Panc1 (cell line): ENCODE measurements around the gene AGT. TPM values are rescaled to one million over a fixed set of nuclear protein-coding genes. Genes with fewer than 3 reads are reported as not detected.

ENCODE experiments used
- ATAC-seq: fragments of 200-7000 bp; cut with Tn5 transposase; 2 replicates; pipeline ENCODE4 v1.9.1; 2020; ENCODE audit warnings: mild to moderate bottlenecking, moderate library complexity
- BruUV-seq: library from RNA; stranded (reverse); fragments of 400-500 nt; replicated peaks from 2 replicates; lab custom pipeline; 2021; lab: Mats Ljungman, UMichigan
- CTCF ChIA-PET: fragments of 300-600 bp; sonication (Branson Sonifier 250); formaldehyde crosslinking; loops from one replicate; lab custom pipeline; 2022; ENCODE audit warnings: antibody characterized with exemption; lab: Charles Lee
- POLR2A ChIA-PET: fragments of 300-600 bp; sonication (Branson Sonifier 250); formaldehyde crosslinking; loops from one replicate; lab custom pipeline; 2022; ENCODE audit warnings: antibody characterized with exemption; lab: Charles Lee
- DNase-seq: peaks from one replicate; pipeline ENCODE4 v3.0.0-alpha.2; 2010; ENCODE audit warnings: low read depth, low spot score
- H3K27ac ChIP-seq: 2 replicates; pipeline ENCODE4 v1.5.1; 2011; ENCODE audit warnings: mild to moderate bottlenecking, low read length, inconsistent platforms
- H3K27me3 ChIP-seq: fragments of 200-500 bp; sonication (Bioruptor generic); 2 replicates; pipeline ENCODE4 v1.6.0; 2014; ENCODE audit warnings: low read length, inconsistent platforms; ENCODE audit not compliant: control insufficient read depth, insufficient read depth
- H3K36me3 ChIP-seq: fragments of 200-500 bp; sonication (Bioruptor generic); 2 replicates; pipeline ENCODE4 v1.5.1; 2014; ENCODE audit warnings: inconsistent platforms, mild to moderate bottlenecking, low read length, moderate library complexity; ENCODE audit not compliant: control insufficient read depth, insufficient read depth
- H3K4me1 ChIP-seq: 2 replicates; pipeline ENCODE4 v1.5.1; 2011; ENCODE audit warnings: inconsistent platforms, mild to moderate bottlenecking, low read length, moderate library complexity; ENCODE audit not compliant: control insufficient read depth, insufficient read depth
- H3K4me3 ChIP-seq, 2 experiments: 2 replicates each; pipeline ENCODE4 v1.5.1; 2011 to 2012; ENCODE audit warnings: low read depth in 2 of 2, low read length in 2 of 2, mild to moderate bottlenecking in 2 of 2, inconsistent platforms in 1 of 2, moderate library complexity in 1 of 2
- H3K9me3 ChIP-seq: fragments of 200-500 bp; sonication (Bioruptor generic); 2 replicates; pipeline ENCODE4 v1.5.1; 2014; ENCODE audit warnings: low read depth, mild to moderate bottlenecking, inconsistent platforms, low read length, moderate library complexity; ENCODE audit not compliant: control insufficient read depth, insufficient read depth
- POLR2AphosphoS5 ChIP-seq: IDR thresholded peaks from 2 replicates; pipeline ENCODE4 v1.6.1; 2012; ENCODE audit warnings: mild to moderate bottlenecking, low read depth, low read length, moderate library complexity
- REST ChIP-seq, 2 experiments: IDR thresholded peaks; 2 replicates each; pipeline ENCODE4 v1.6.1; 2011 to 2012; ENCODE audit warnings: low read depth in 2 of 2, control low read depth in 1 of 2, low read length in 1 of 2, mild to moderate bottlenecking in 1 of 2, moderate library complexity in 1 of 2; ENCODE audit not compliant: insufficient read depth in 1 of 2
- SIN3A ChIP-seq: IDR thresholded peaks from 2 replicates; pipeline ENCODE4 v1.6.1; 2012; ENCODE audit warnings: low read depth, mild to moderate bottlenecking, low read length, moderate library complexity, borderline replicate concordance; ENCODE audit not compliant: insufficient read depth
- TCF7L2 ChIP-seq: IDR thresholded peaks from 2 replicates; pipeline ENCODE4 v1.6.1; 2011; ENCODE audit warnings: mild to moderate bottlenecking, low read depth, low read length, inconsistent platforms
- in situ Hi-C: cut with HindIII; loops from 2 replicates; pipeline ENCODE4 v1.10.0; 2016; ENCODE audit warnings: low sequenced_read_pairs, low pct_unique_long_range_greater_than_20kb
- intact Hi-C: fragments of 100-400 bp; cut with micrococcal nuclease; formaldehyde crosslinking; loops from one replicate; pipeline ENCODE4 v1.10.0; 2022; ENCODE audit not compliant: unreplicated experiment
- total RNA-seq: library from RNA; stranded (reverse); gene quantifications from one replicate; pipeline ENCODE4 v1.2.1, GENCODE V29; 2021; ENCODE audit not compliant: unreplicated experiment
- TF ChIP-seq, protein P1 (sequence below): fragments of 450-650 bp; IDR thresholded peaks from 2 replicates; pipeline ENCODE4 v1.5.1; 2017; ENCODE audit warnings: mild to moderate bottlenecking

Gene AGT
- total RNA-seq, 1 experiment from 2014 or later, result 0.87 TPM

DNA sequence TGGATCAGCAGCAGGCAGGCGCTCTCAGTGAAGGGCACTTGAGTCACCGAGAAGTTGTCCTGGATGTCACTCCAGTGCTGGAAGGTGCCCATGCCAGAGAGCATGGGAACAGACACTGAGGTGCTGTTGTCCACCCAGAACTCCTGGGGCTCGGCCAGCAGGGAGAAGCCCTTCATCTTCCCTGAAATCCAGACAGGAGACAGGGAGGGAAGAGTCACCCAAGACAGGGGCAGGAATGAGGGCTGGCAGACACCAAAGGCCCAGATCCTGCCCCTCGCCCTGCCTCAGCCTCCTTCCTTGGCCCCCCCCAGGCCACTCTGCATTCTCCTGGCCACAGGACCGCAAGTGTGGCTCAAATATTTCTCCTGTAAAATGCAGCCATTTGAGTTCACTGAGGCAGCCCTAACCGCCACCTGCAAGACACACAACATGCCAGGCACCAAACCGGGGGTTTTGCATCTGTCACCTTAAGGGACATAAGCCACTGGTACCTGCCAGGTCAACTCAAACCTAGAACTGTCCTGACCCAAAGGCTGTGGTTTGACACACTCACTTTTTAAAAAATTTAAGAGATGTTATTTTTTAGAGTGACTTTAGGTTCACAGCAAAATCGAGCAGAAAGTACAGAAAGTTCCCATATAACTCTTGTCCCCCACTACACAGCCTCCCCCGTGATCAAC lies 7.8 kb downstream of the AGT start:
- Histone ChIP-seq H3K9me3 (no peaks in the 10 kb centered on the region), H3K36me3 (no peaks in the 10 kb centered on the region), H3K4me1 (no peaks in the 10 kb centered on the region), H3K4me3 (no peak overlapping the region), H3K27ac (no peak overlapping the region), H3K27me3 (no peaks in the 10 kb centered on the region)
- DNase-seq, result no peak
- no TSS peak for BruUV-seq
- ChIA-PET POLR2A (no interaction called here), CTCF (no interaction called here)
- TF ChIP-seq REST (IDR thresholded peaks at IDR 0.05; ENCODE audit: insufficient read depth in 1 of 2, low read depth in 2 of 2, low read length in 1 of 2) (no peak), TCF7L2 (no peak), SIN3A (no peak), POLR2AphosphoS5 (no peak)
- TF ChIP-seq, protein P1, sequence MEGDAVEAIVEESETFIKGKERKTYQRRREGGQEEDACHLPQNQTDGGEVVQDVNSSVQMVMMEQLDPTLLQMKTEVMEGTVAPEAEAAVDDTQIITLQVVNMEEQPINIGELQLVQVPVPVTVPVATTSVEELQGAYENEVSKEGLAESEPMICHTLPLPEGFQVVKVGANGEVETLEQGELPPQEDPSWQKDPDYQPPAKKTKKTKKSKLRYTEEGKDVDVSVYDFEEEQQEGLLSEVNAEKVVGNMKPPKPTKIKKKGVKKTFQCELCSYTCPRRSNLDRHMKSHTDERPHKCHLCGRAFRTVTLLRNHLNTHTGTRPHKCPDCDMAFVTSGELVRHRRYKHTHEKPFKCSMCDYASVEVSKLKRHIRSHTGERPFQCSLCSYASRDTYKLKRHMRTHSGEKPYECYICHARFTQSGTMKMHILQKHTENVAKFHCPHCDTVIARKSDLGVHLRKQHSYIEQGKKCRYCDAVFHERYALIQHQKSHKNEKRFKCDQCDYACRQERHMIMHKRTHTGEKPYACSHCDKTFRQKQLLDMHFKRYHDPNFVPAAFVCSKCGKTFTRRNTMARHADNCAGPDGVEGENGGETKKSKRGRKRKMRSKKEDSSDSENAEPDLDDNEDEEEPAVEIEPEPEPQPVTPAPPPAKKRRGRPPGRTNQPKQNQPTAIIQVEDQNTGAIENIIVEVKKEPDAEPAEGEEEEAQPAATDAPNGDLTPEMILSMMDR, result no peak
- no peak for ATAC-seq
- intact Hi-C loops, result no loop called here
- in situ Hi-C loops, result no loop called here

- H3K9me3 ChIP-seq, result no peaks in the 10 kb centered on the region
- BruUV-seq, result no TSS peak
- TF ChIP-seq REST (IDR thresholded peaks at IDR 0.05; ENCODE audit: insufficient read depth in 1 of 2, low read depth in 2 of 2, low read length in 1 of 2), result no peak
- no peak for TF ChIP-seq TCF7L2
- no peak for TF ChIP-seq POLR2AphosphoS5
- TF ChIP-seq SIN3A, result no peak
- TF ChIP-seq, protein P1, result no peak
- ChIA-PET POLR2A (no interaction called here), CTCF (no interaction called here)
- no peak overlapping the region for H3K27ac ChIP-seq
- H3K27me3 ChIP-seq, result no peaks in the 10 kb centered on the region
- in situ Hi-C loops (no loop called here), intact Hi-C loops (no loop called here)
- DNase-seq (no peak), ATAC-seq (no peak)
- H3K4me3 ChIP-seq, result no peak overlapping the region
- H3K4me1 ChIP-seq, result no peaks in the 10 kb centered on the region
- H3K36me3 ChIP-seq, result no peaks in the 10 kb centered on the region
These were observed 8.5 kb downstream of the AGT start for GRCh38 chr1:230705289-230706019.
